Cerebellar cortex (tissue), 1 donor: Measurements from ENCODE around the gene SPACDR.
"Not testable (repeated sequence)": the region's sequence is repeated elsewhere in the genome, so short reads cannot be mapped to it uniquely, and the experiment has no call there.

Source experiments
- DNase-seq: peaks from one replicate; pipeline ENCODE4 v3.0.0-alpha.2; 2015; ENCODE audit warnings: low spot score

Gene SPACDR

GRCh38 chr7:100464210-100464660 lies at the start of gene SPACDR:
SPACDR (minus strand) TSS chr7:100464260; CDS start chr7:100464025, 235 bp downstream.
- DNase-seq = no peak

- DNase-seq = no peak
Measured at GRCh38 chr7:100513212-100513810, 49.3 kb upstream of the SPACDR start.

GRCh38 chr7:100510437-100511239 lies 46.6 kb upstream of the SPACDR start:
- no peak for DNase-seq

GRCh38 chr7:100509231-100509630 lies 45.2 kb upstream of the SPACDR start:
- peak; percentile 77 for DNase-seq

- DNase-seq = peak; percentile 37
Measured at GRCh38 chr7:100506356-100506923, 42.4 kb upstream of the SPACDR start.

- peak; percentile 30 for DNase-seq
Measured at GRCh38 chr7:100504887-100505611, 41.0 kb upstream of the SPACDR start.

- DNase-seq = peak; percentile 25
Measured at GRCh38 chr7:100504031-100504430, 40.0 kb upstream of the SPACDR start.

GRCh38 chr7:100500743-100501142 lies 36.7 kb upstream of the SPACDR start:
- DNase-seq = not testable (repeated sequence)

- no peak for DNase-seq
Measured at GRCh38 chr7:100496509-100496908, 32.4 kb upstream of the SPACDR start.

GRCh38 chr7:100493476-100494264 lies 29.6 kb upstream of the SPACDR start:
- no peak for DNase-seq

- DNase-seq = no peak
Measured at GRCh38 chr7:100492738-100493475, 28.8 kb upstream of the SPACDR start.

- no peak for DNase-seq
Measured at GRCh38 chr7:100491192-100491578, 27.1 kb upstream of the SPACDR start.

GRCh38 chr7:100490483-100491191 lies 26.6 kb upstream of the SPACDR start:
- no peak for DNase-seq

- peak; percentile 87 for DNase-seq
Measured at GRCh38 chr7:100489824-100490223, 25.8 kb upstream of the SPACDR start.

- DNase-seq = no peak
Measured at GRCh38 chr7:100489121-100489520, 25.1 kb upstream of the SPACDR start.

GRCh38 chr7:100488333-100489095 lies 24.5 kb upstream of the SPACDR start:
- DNase-seq = no peak

- peak; percentile 79 for DNase-seq
Measured at GRCh38 chr7:100486753-100487446, 22.8 kb upstream of the SPACDR start.

- DNase-seq = no peak
Measured at GRCh38 chr7:100486111-100486636, 22.1 kb upstream of the SPACDR start.

- DNase-seq = no peak
Measured at GRCh38 chr7:100485471-100485876, 21.4 kb upstream of the SPACDR start.
